Endothelial cell (in vitro differentiated cells): ENCODE measurements around the gene PARD3B. TPM values are rescaled to one million over a fixed set of nuclear protein-coding genes. Genes with fewer than 3 reads are reported as not detected.

Experiments
- DNase-seq: peaks from one replicate; pipeline ENCODE4 v3.0.0; 2021; ENCODE audit warnings: low spot score
- H3K27ac Mint-ChIP-seq: one replicate; pipeline ENCODE4 v1.8.0; 2021; ENCODE audit warnings: mixed read lengths, inconsistent platforms; ENCODE audit not compliant: unreplicated experiment
- H3K27me3 Mint-ChIP-seq: one replicate; pipeline ENCODE4 v1.8.0; 2021; ENCODE audit warnings: mild to moderate bottlenecking, moderate library complexity, mixed read lengths, inconsistent platforms; ENCODE audit not compliant: unreplicated experiment
- H3K36me3 Mint-ChIP-seq: one replicate; pipeline ENCODE4 v1.8.0; 2021; ENCODE audit warnings: mild to moderate bottlenecking, low read depth, mixed read lengths, inconsistent platforms; ENCODE audit not compliant: unreplicated experiment
- H3K4me1 Mint-ChIP-seq: one replicate; pipeline ENCODE4 v1.8.0; 2021; ENCODE audit warnings: mild to moderate bottlenecking, mixed read lengths, inconsistent platforms; ENCODE audit not compliant: unreplicated experiment
- H3K4me3 Mint-ChIP-seq: one replicate; pipeline ENCODE4 v1.8.0; 2021; ENCODE audit warnings: mild to moderate bottlenecking, mixed read lengths, inconsistent platforms; ENCODE audit not compliant: unreplicated experiment
- H3K9me3 Mint-ChIP-seq: one replicate; pipeline ENCODE4 v1.8.0; 2021; ENCODE audit warnings: mixed read lengths, inconsistent platforms; ENCODE audit not compliant: unreplicated experiment
- total RNA-seq: library from RNA; stranded (reverse); fragmentation: NEBNext Ultra II Directional; extraction: Animal tissue kit (Norgen Biotek cat#: 25700); gene quantifications from one replicate; pipeline ENCODE4 v1.2.1, GENCODE V29; 2021; ENCODE audit not compliant: unreplicated experiment
- TF ChIP-seq, protein P1 (sequence below): fragments of 200-600 bp; sonication (generic); IDR thresholded peaks from one replicate; pipeline ENCODE4 v1.5.0; 2021; ENCODE audit warnings: antibody characterized with exemption; ENCODE audit not compliant: unreplicated experiment

The PARD3B gene
- total RNA-seq, 1 donor from 2014 or later, result 17.4 TPM

- H3K27me3 Mint-ChIP-seq, result no peaks in the 10 kb centered on the region
- peak; percentile 69 for DNase-seq
- peak overlapping the region; percentile 95 for H3K27ac Mint-ChIP-seq
- no peaks in the 10 kb centered on the region for H3K9me3 Mint-ChIP-seq
- TF ChIP-seq, protein P1, sequence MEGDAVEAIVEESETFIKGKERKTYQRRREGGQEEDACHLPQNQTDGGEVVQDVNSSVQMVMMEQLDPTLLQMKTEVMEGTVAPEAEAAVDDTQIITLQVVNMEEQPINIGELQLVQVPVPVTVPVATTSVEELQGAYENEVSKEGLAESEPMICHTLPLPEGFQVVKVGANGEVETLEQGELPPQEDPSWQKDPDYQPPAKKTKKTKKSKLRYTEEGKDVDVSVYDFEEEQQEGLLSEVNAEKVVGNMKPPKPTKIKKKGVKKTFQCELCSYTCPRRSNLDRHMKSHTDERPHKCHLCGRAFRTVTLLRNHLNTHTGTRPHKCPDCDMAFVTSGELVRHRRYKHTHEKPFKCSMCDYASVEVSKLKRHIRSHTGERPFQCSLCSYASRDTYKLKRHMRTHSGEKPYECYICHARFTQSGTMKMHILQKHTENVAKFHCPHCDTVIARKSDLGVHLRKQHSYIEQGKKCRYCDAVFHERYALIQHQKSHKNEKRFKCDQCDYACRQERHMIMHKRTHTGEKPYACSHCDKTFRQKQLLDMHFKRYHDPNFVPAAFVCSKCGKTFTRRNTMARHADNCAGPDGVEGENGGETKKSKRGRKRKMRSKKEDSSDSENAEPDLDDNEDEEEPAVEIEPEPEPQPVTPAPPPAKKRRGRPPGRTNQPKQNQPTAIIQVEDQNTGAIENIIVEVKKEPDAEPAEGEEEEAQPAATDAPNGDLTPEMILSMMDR, result no peak
- peaks cover 5% of the 10 kb centered on the region for H3K36me3 Mint-ChIP-seq
- H3K4me1 Mint-ChIP-seq, result peaks cover 48% of the 10 kb centered on the region
- H3K4me3 Mint-ChIP-seq, result peak overlapping the region; percentile 47
These were observed 594.7 kb downstream of the PARD3B start for GRCh38 chr2:205139822-205140463.

DNA sequence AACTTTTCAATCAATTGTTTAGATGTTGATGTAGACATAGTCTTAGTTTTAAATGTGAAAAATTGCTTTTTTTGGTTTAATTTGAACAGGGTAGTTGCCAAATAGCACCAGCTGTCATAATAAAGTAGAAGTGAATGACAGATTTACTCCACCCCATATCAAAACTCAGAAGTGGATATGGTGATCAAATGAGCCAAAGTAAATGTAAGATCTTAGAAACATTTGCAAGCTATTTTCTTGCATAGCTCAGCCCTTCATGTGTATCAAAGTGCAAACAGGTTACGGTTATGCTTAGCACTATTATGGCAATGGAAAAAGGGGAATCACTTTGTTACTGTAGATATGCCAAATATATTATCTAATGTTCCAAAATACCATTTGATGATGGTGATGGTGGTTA lies 596.1 kb downstream of the PARD3B start:
- TF ChIP-seq, protein P1, result no peak
- Mint-ChIP-seq H3K9me3 (no peaks in the 10 kb centered on the region), H3K4me3 (no peak overlapping the region), H3K27me3 (no peaks in the 10 kb centered on the region), H3K36me3 (peaks cover 5% of the 10 kb centered on the region), H3K27ac (no peak overlapping the region), H3K4me1 (peaks cover 43% of the 10 kb centered on the region)
- DNase-seq, result no peak

DNA sequence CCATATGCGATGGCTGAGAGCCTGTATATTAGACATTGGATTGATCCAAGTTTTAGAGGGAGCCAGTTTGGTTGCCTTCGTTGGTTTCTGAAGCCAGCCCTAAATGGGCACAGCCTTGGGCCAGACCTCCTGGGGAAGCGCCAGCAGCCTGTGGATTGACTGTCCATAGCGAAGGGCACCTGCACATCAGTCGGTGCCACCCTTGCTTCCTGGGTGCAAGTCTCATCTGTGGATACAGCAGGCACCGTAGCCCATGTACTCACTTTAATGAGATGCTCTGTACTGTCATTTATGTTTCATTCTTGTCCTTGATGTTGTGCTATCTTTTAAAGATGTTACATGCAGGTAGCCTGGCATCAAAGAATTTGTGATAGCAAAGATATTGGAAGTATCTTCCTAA lies 600.6 kb downstream of the PARD3B start:
- no peak overlapping the region for H3K27ac Mint-ChIP-seq
- DNase-seq, result no peak
- H3K27me3 Mint-ChIP-seq, result peaks cover 1% of the 10 kb centered on the region
- TF ChIP-seq, protein P1, result no peak
- no peak overlapping the region for H3K4me3 Mint-ChIP-seq
- no peaks in the 10 kb centered on the region for H3K9me3 Mint-ChIP-seq
- peaks cover 6% of the 10 kb centered on the region for H3K4me1 Mint-ChIP-seq
- peaks cover 5% of the 10 kb centered on the region for H3K36me3 Mint-ChIP-seq

GRCh38 chr2:205148755-205149154 lies 603.5 kb downstream of the PARD3B start:
- TF ChIP-seq, protein P1, result no peak
- no peak for DNase-seq
- Mint-ChIP-seq H3K4me3 (no peak overlapping the region), H3K27ac (no peak overlapping the region), H3K4me1 (no peaks in the 10 kb centered on the region), H3K36me3 (no peaks in the 10 kb centered on the region), H3K27me3 (peaks cover 1% of the 10 kb centered on the region), H3K9me3 (no peaks in the 10 kb centered on the region)

- TF ChIP-seq, protein P1, result no peak
- Mint-ChIP-seq H3K4me1 (no peaks in the 10 kb centered on the region), H3K4me3 (no peak overlapping the region), H3K9me3 (no peaks in the 10 kb centered on the region), H3K27ac (no peak overlapping the region), H3K27me3 (no peaks in the 10 kb centered on the region), H3K36me3 (no peaks in the 10 kb centered on the region)
- DNase-seq, result no peak
These were observed 611.2 kb downstream of the PARD3B start for GRCh38 chr2:205156457-205156856.
